Activated T-helper 9 cell treated with anti-CD3 and anti-CD28 coated beads, Interleukin-2, amount 50 U/mL, for 16 hours (primary cell): Measurements from ENCODE around the gene KLHL17.
"Not testable (repeated sequence)": the region's sequence is repeated elsewhere in the genome, so short reads cannot be mapped to it uniquely, and the experiment has no call there.

Experiments
- DNase-seq: peaks from one replicate; pipeline ENCODE4 v3.0.0-alpha.2; 2020; ENCODE audit warnings: low read depth

KLHL17 gene

DNA sequence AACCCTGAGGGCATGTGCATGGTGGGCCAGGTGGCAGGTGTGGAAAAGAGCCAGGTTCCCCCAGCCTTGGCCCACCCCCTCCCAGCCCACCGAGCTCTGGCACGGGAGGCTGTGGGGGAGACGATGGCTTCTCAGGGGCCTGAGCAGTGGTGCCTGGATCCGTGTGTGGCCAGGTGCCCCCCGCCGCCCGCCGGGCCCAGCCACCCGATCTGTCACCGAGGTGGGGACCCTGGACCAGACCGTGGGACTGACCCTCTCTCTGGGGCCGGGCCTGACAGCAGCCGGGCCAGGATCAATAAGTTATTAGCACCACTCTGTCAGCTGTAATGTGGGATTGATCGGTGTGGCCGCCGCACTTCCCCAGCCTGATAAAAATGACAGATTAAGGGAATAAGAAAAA is 22.9 kb upstream of the KLHL17 start:
- no peak for DNase-seq

- DNase-seq: no peak
Observed at GRCh38 chr1:938088-938683, 22.2 kb upstream of the KLHL17 start.

- no peak for DNase-seq
Observed at GRCh38 chr1:938711-939489, 21.5 kb upstream of the KLHL17 start.

- DNase-seq: no peak
Observed at GRCh38 chr1:939511-940106, 20.8 kb upstream of the KLHL17 start.

GRCh38 chr1:940107-941014 is 20.0 kb upstream of the KLHL17 start:
- no peak for DNase-seq

GRCh38 chr1:941015-941587 is 19.3 kb upstream of the KLHL17 start:
- DNase-seq: no peak

- DNase-seq: no peak
Observed at GRCh38 chr1:941588-942383, 18.6 kb upstream of the KLHL17 start.

DNA sequence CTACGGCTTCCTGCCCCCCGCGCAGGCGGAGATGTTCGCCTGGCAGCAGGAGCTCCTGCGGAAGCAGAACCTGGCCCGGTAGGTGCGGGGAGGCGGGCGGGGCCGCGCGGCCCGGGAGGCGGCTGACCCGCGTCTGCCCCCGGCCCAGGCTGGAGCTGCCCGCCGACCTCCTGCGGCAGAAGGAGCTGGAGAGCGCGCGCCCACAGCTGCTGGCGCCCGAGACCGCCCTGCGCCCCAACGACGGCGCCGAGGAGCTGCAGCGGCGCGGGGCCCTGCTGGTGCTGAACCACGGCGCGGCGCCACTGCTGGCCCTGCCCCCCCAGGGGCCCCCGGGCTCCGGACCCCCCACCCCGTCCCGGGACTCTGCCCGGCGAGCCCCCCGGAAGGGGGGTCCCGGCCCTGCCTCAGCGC is 18.0 kb upstream of the KLHL17 start:
- DNase-seq: no peak

- no peak for DNase-seq
Observed at GRCh38 chr1:942864-943533, 17.4 kb upstream of the KLHL17 start.

DNA sequence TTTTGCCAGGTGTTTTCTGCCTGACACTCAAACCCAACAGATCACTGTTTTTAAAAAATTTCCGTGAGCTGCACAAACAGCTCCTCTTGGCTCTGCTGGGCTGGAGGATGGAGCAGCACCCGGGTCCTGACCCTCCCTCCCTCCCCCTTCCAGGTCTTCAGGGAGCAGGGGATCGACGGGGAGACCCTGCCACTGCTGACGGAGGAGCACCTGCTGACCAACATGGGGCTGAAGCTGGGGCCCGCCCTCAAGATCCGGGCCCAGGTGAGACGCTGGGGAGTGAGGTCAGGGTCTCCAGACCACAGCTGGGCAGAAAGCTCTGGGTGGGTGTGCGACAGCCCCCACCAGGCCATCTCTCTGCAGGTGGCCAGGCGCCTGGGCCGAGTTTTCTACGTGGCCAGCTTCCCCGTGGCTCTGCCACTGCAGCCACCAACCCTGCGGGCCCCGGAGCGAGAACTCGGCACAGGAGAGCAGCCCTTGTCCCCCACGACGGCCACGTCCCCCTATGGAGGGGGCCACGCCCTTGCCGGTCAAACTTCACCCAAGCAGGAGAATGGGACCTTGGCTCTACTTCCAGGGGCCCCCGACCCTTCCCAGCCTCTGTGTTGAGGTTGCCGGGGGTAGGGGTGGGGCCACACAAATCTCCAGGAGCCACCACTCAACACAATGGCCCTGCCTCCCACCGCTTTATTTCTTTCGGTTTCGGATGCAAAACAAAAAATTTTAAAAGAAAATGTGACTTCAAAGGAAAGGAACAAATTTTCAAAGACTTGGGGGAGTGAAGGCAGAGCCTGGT is 16.6 kb upstream of the KLHL17 start:
- DNase-seq: no peak

DNA sequence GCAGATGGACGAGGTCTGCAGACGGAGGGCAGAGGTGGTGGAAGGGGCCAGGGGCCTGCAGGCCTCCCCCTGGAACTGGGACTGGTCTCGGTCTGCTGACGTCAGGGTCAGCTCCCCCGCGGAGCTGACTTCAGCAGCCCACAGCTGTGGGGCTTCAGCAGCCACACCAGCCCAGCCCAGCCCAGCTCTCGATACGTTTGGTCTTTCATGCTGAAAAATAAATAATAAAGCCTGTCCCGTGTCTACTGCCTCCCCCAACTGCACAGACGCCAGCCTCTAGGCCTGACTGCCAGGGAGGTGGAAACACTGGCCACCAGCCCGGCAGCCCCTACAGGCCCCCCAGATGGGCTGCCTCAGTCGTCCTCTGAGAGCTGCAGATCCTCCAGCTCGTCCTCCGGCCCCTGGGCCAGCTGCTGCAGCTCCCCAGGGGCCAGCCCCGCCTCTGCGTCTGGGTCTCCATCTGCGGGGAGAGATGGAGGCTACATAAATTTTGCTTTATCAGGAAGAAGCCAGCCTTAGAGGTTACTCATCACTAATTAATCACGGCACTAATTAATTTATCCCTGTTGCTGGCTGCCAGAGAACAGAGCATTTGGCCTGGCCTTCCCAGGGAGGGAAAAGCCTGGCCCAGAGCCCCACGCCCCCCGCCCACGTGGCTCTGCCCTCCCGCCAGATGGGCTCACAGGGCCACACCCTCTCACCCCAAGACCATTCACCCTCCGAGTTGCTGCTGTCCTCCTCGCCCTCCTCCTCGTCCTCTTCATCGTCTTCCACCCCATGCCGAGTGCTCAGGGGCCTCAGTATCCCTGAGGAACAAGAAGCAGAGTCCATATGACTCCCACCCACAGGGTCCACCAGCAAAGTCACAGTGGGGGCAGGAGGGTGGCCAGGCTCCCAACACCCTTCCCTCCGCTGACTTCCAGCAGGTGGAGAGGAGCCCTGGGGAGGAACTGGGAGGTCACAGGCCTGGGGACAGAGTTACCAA is 15.8 kb upstream of the KLHL17 start:
- DNase-seq: no peak

DNA sequence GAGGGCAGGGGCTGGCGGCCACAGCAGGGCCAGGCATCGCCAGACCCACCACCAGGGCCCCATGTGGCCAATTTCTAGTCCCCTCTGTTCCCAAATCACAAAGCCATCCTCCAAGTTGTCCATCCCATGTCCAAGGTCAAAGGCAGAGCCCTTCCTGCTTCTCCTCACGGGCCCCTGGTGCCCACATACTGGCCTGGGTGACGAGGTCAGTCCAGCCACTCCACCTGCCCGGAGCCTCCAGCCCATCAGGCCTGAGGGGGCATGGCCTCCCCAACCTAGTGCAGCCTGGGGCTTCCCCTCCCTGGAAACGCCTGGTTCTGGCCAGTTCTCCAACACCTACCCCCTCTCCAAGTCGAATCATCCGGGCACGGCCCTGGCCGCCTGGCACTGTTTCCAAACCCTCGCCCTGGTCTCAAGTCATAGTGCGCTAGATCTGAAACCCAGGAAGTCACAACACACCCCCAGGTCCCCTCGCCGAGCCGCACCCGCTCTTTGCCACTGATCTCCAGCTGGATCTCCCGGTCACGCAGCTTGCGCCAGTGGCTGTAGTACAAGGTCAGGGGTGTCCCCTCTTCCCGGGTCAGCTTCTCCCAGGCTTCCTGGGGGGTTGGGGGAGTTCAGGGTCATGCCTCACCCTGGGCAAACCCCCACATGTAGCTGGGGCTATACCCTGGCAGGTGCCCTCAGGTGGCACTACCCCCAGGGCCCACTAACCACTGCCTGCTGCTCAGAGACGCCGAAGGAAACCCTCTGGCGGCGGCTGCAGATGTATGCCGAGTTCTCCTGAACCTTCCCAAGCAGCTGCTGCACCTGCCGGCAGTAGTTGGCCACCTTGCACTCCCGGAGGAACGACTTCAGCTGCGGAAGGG is 14.5 kb upstream of the KLHL17 start:
- DNase-seq: no peak

DNA sequence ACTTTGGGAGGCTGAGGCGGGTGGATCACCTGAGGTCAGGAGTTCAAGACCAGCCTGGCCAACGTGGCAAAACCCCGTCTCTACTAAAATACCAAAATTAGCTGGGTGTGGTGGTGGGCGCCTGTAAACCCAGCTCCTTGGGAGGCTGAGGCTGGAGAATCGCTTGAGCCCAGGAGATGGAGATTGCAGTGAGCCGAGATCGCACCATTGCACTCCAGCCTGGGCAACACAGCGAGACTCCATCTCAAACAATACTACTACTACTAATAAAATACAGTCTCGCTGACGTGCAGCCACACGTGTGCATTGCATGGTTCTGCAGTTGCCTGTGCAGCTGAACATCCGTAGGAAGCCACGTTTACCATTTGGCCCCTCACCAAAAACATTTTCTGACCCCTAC is 13.6 kb upstream of the KLHL17 start:
- not testable (repeated sequence) for DNase-seq

DNA sequence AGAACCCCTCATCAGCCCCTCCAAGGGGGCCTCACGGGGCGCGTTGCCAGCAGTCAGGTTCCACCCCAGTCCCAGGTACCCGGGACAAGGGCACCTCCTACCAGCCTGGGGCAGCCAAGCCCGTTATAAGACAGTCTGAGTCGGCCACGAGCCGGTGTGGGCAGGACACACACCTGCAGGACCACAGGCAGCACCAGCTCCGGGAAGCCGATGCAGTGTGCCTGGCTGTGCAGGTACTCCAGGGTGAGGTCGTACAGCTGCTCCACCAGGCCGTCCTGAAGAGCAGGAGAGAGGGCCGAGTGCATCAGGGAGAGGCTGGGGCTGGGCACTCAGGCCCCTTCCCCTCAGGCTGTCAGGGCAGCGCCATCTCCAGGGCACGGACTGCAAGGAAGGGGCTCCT is 12.4 kb upstream of the KLHL17 start:
- DNase-seq: no peak

DNA sequence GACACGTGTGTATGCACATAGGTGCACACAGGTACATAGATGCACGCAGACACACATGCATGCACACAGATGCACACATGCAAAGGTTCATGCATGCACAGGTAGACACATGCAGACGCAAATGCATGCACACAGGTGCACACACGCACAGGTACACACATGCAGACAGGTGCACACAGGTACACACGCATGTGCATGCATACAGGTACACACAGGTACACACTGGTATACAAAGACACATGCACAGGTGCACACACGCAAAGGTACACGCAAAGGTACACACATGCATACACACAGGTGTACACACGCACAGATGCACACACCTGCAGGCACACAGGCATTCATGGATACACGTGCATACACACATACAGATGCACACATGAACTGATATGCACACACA is 10.1 kb upstream of the KLHL17 start:
- no peak for DNase-seq

DNA sequence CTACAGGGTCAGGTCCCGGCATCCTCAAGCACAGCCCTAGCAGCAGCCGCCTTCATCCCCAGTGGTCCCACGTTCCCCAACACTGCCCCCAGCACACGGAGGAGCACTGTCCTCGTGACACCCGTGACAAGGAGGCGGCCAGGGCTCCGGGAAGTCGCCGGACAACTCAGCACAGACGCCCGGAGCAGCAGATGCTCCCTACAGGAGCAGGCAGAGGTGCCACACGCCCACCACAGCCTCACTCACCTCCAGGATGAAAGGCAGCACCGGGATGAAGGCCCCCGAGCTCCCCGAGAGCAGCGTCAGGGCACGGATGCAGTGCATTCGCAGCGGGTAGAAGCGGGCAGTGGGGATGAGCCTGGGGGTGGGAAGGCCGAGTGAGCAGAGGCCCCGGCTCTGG is 9.5 kb upstream of the KLHL17 start:
- DNase-seq: no peak

- DNase-seq: no peak
Observed at GRCh38 chr1:951364-951763, 9.0 kb upstream of the KLHL17 start.

DNA sequence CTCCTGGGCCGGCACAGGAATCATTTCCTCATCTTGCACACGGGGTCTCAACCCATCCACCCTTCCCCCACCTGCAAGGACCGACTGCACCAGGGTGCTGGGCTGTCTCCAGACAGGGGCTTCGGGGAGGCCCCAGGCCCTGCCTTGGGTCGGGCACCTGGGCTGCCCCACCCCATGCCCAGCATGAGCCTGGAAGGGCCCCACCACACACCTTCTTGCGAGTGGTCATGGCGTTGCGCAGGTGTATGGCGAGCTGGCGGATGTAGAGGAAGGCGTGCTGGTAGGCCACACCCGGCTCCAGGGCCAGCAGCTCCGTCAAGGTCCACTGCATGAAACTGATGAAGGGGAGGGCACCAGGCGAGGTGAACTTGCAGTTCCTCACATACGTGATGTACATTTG is 8.2 kb upstream of the KLHL17 start:
- DNase-seq: no peak
